HCT116 (cell line): ENCODE results near the gene ALOX15. TPM values are rescaled to one million over a fixed set of nuclear protein-coding genes. Genes with fewer than 3 reads are reported as not detected.
A peak's percentile ranks its signal among the peaks of the same experiment; 100 is the strongest.

Experiments used
- ATAC-seq: fragments of 200-7000 bp; cut with Tn5 transposase; 2 replicates; pipeline ENCODE4 v1.9.1; 2020; ENCODE audit warnings: mild to moderate bottlenecking, moderate library complexity
- BruUV-seq: library from RNA; stranded (reverse); fragments of 400-500 nt; replicated peaks from 2 replicates; lab custom pipeline; 2021; lab: Mats Ljungman, UMichigan
- CTCF ChIA-PET: fragments of 300-600 bp; sonication (Branson Sonifier 250); formaldehyde crosslinking; loops from one replicate; lab custom pipeline; 2021; ENCODE audit warnings: antibody characterized with exemption; lab: Charles Lee
- POLR2A ChIA-PET: fragments of 300-600, 350-600 bp; sonication (Branson Sonifier 250); formaldehyde crosslinking; loops from one replicate; lab custom pipeline; 2021; ENCODE audit warnings: antibody characterized with exemption; lab: Charles Lee
- RAD21 ChIA-PET, 2 experiments: fragments of 300-600 bp; sonication (Branson Sonifier 250); formaldehyde crosslinking; loops; one replicate each; lab custom pipeline; 2023; ENCODE audit warnings: low total read pairs in 2 of 2; ENCODE audit not compliant: uncharacterized antibody in 2 of 2, unreplicated experiment in 2 of 2, low non-redundant PET in 1 of 2; lab: Charles Lee
- DNase-seq: peaks from one replicate; pipeline ENCODE4 v3.0.0-alpha.2; 2010; ENCODE audit warnings: low read depth, low spot score
- H2AFZ ChIP-seq: fragments of 200-600 bp; shearing (Covaris generic), sonication (generic); 2 replicates; pipeline ENCODE4 v1.6.1; 2017; ENCODE audit warnings: low read depth, mixed run types, mixed read lengths, antibody characterized with exemption, low read length; ENCODE audit not compliant: poor library complexity, severe bottlenecking
- H3K27ac ChIP-seq: 2 replicates; pipeline ENCODE4 v1.5.1; 2012; ENCODE audit warnings: low read depth, low read length
- H3K27me3 ChIP-seq: fragments of 200-600 bp; sonication (generic); 2 replicates; pipeline ENCODE4 v1.6.1; 2016; ENCODE audit warnings: mixed run types, low read length, mixed read lengths; ENCODE audit not compliant: insufficient read depth
- H3K36me3 ChIP-seq, 2 experiments: fragments of 200-500 bp in 1 of 2; fragments of 200-600 bp in 1 of 2; sonication (Bioruptor generic) in 1 of 2; sonication (generic) in 1 of 2; 2 replicates each; pipeline versions ENCODE4 v1.5.1 to v1.6.1; 2014 to 2016; ENCODE audit warnings: low read length in 2 of 2, inconsistent platforms in 1 of 2, mixed read lengths in 1 of 2, mixed run types in 1 of 2; ENCODE audit not compliant: insufficient read depth in 2 of 2, control insufficient read depth in 1 of 2
- H3K4me1 ChIP-seq, 2 experiments: fragments of 200-600 bp in 1 of 2; sonication (generic) in 1 of 2; 2 replicates each; pipeline versions ENCODE4 v1.5.1 to v1.6.1; 2012 to 2017; ENCODE audit warnings: low read length in 2 of 2, inconsistent platforms in 1 of 2, mild to moderate bottlenecking in 1 of 2, mixed read lengths in 1 of 2, mixed run types in 1 of 2, moderate library complexity in 1 of 2; ENCODE audit not compliant: insufficient read depth in 2 of 2, control insufficient read depth in 1 of 2
- H3K4me2 ChIP-seq: fragments of 200-600 bp; sonication (generic); 2 replicates; pipeline ENCODE4 v1.6.1; 2017; ENCODE audit warnings: mixed run types, low read length, mixed read lengths
- H3K4me3 ChIP-seq, 2 experiments: fragments of 200-600 bp in 1 of 2; sonication (generic) in 1 of 2; replicated peaks in 1 of 2; 2 replicates each; pipeline ENCODE4 v1.5.1; 2011 to 2016; ENCODE audit warnings: low read length in 2 of 2, control low read depth in 1 of 2, low read depth in 1 of 2, mild to moderate bottlenecking in 1 of 2, mixed read lengths in 1 of 2, mixed run types in 1 of 2
- H3K79me2 ChIP-seq: fragments of 200-600 bp; sonication (generic); 2 replicates; pipeline ENCODE4 v1.6.1; 2017; ENCODE audit warnings: mild to moderate bottlenecking, mixed run types, low read length, moderate library complexity, mixed read lengths; ENCODE audit not compliant: insufficient read depth
- H3K9ac ChIP-seq: fragments of 200-600 bp; sonication (generic); 2 replicates; pipeline ENCODE4 v1.6.1; 2016; ENCODE audit warnings: low read length, mixed read lengths
- H3K9me2 ChIP-seq: fragments of 200-600 bp; sonication (generic), shearing (Covaris generic); 2 replicates; pipeline ENCODE4 v1.6.1; 2017; ENCODE audit warnings: mixed run types, mild to moderate bottlenecking, moderate library complexity; ENCODE audit not compliant: insufficient read depth
- H3K9me3 ChIP-seq, 2 experiments: fragments of 200-500 bp in 1 of 2; fragments of 200-600 bp in 1 of 2; sonication (Bioruptor generic) in 1 of 2; sonication (generic) in 1 of 2; 2 replicates each; pipeline ENCODE4 v1.6.1; 2014 to 2017; ENCODE audit warnings: low read length in 2 of 2, mixed read lengths in 2 of 2, inconsistent platforms in 1 of 2, low read depth in 1 of 2, mild to moderate bottlenecking in 1 of 2, mixed run types in 1 of 2, moderate library complexity in 1 of 2; ENCODE audit not compliant: control insufficient read depth in 1 of 2, insufficient read depth in 1 of 2
- H4K20me1 ChIP-seq: fragments of 200-600 bp; sonication (generic), shearing (Covaris generic); 2 replicates; pipeline ENCODE4 v1.6.1; 2017; ENCODE audit warnings: mixed run types, mild to moderate bottlenecking, moderate library complexity; ENCODE audit not compliant: insufficient read depth
- ATF3 ChIP-seq: IDR thresholded peaks from 2 replicates; pipeline ENCODE4 v1.6.1; 2012
- CBX3 ChIP-seq: IDR thresholded peaks from 2 replicates; pipeline ENCODE4 v1.6.1; 2012; ENCODE audit warnings: low read depth
- EGR1 ChIP-seq: IDR thresholded peaks from 2 replicates; pipeline ENCODE4 v1.6.1; 2012; ENCODE audit warnings: low read depth
- EZH2phosphoT487 ChIP-seq: fragments of 200-600 bp; IDR thresholded peaks from 2 replicates; pipeline ENCODE4 v1.6.1; 2018; ENCODE audit warnings: antibody characterized with exemption, borderline replicate concordance
- FOSL1 ChIP-seq: IDR thresholded peaks from 2 replicates; pipeline ENCODE4 v1.6.1; 2012; ENCODE audit warnings: low read depth
- JUND ChIP-seq: IDR thresholded peaks from 2 replicates; pipeline ENCODE4 v1.6.1; 2012
- MAX ChIP-seq: IDR thresholded peaks from 2 replicates; pipeline ENCODE4 v1.6.1; 2012
- POLR2A ChIP-seq: IDR thresholded peaks from 2 replicates; pipeline ENCODE4 v1.7.0; 2011; ENCODE audit warnings: borderline replicate concordance; ENCODE audit not compliant: insufficient read depth, insufficient read length; ENCODE audit errors: extremely low read depth
- POLR2AphosphoS5 ChIP-seq: IDR thresholded peaks from 2 replicates; pipeline ENCODE4 v1.6.1; 2011; ENCODE audit warnings: mild to moderate bottlenecking, low read depth, low read length, moderate library complexity
- RAD21 ChIP-seq: IDR thresholded peaks from 2 replicates; pipeline ENCODE4 v1.6.1; 2012; ENCODE audit warnings: low read depth, mild to moderate bottlenecking
- SIN3A ChIP-seq: IDR thresholded peaks from 2 replicates; pipeline ENCODE4 v1.6.1; 2012; ENCODE audit warnings: low read depth
- SP1 ChIP-seq: IDR thresholded peaks from 2 replicates; pipeline ENCODE4 v1.6.1; 2012; ENCODE audit warnings: low read depth
- SRF ChIP-seq: IDR thresholded peaks from 2 replicates; pipeline ENCODE4 v1.6.1; 2012; ENCODE audit warnings: low read depth
- TCF7L2 ChIP-seq: IDR thresholded peaks from 2 replicates; pipeline ENCODE4 v1.7.0; 2011; ENCODE audit warnings: borderline replicate concordance, inconsistent platforms; ENCODE audit not compliant: insufficient read depth, insufficient read length; ENCODE audit errors: extremely low read depth
- ZFX ChIP-seq: fragments of 450-650 bp; IDR thresholded peaks from 2 replicates; pipeline ENCODE4 v1.6.1; 2017
- ZNF274 ChIP-seq: fragments of 200-500 bp; sonication (Bioruptor generic); IDR thresholded peaks from 2 replicates; pipeline ENCODE4 v1.6.1; 2014; ENCODE audit warnings: mild to moderate bottlenecking, low read depth, low read length, inconsistent platforms
- intact Hi-C: fragments of 100-400 bp; cut with micrococcal nuclease; formaldehyde crosslinking; loops from 2 replicates; pipeline ENCODE4 v1.10.0; 2022
- total RNA-seq: library from RNA; stranded (reverse); gene quantifications from one replicate; pipeline ENCODE4 v1.2.1, GENCODE V29; 2021; ENCODE audit not compliant: unreplicated experiment
- TF ChIP-seq, protein P1 (sequence below), 3 experiments: fragments of 200-600 bp in 1 of 3; sonication (generic) in 1 of 3; IDR thresholded peaks in 2 of 3; conservative IDR thresholded peaks in 1 of 3; 2 replicates each; pipeline ENCODE4 v1.5.1; 2012 to 2017; ENCODE audit warnings: low read depth in 2 of 3, low read length in 2 of 3, antibody characterized with exemption in 1 of 3, borderline replicate concordance in 1 of 3, control low read depth in 1 of 3, mild to moderate bottlenecking in 1 of 3, mixed read lengths in 1 of 3, mixed run types in 1 of 3, moderate library complexity in 1 of 3; ENCODE audit not compliant: insufficient read depth in 1 of 3
- TF ChIP-seq, protein P2 (sequence below): IDR thresholded peaks from 2 replicates; pipeline ENCODE4 v1.6.1; 2011; ENCODE audit warnings: mild to moderate bottlenecking, low read length, moderate library complexity; ENCODE audit not compliant: insufficient replicate concordance; ENCODE audit errors: extremely low read depth

Gene ALOX15
- total RNA-seq, 1 experiment from 2014 or later, result 0.57 TPM

- TF ChIP-seq TCF7L2, result no peak
- TF ChIP-seq CBX3, result no peak
- TF ChIP-seq JUND, result peak; percentile 13; the same call in 1 of the 2 replicates
- no peak for TF ChIP-seq SRF
- no peak for TF ChIP-seq EGR1
- TF ChIP-seq SP1, result 0 out of 2 replicates have a peak, but pooled peaks have one; percentile 21
- TF ChIP-seq RAD21, result no peak
- TF ChIP-seq EZH2phosphoT487, result no peak
- no peak for TF ChIP-seq POLR2A
- no peak for TF ChIP-seq ATF3
- no peak for TF ChIP-seq ZFX
- TF ChIP-seq ZNF274, result no peak
- TF ChIP-seq FOSL1, result 0 out of 2 replicates have a peak, but pooled peaks have one; percentile 43
These were observed 38.2 kb upstream of the ALOX15 start (continued) for GRCh38 chr17:4679658-4680057.

GRCh38 chr17:4678448-4679026, 37.1 kb upstream of the ALOX15 start:
- ChIA-PET CTCF (no interaction called here), RAD21 (no interaction called here), POLR2A (no interaction called here)
- H2AFZ ChIP-seq, result no peak overlapping the region
- H3K36me3 ChIP-seq, result peaks cover 49 to 56% of the 10 kb centered on the region in 2 experiments; a peak in 3 of 4 replicates
- no peaks in the 10 kb centered on the region for H3K9me3 ChIP-seq
- no peak overlapping the region for H3K4me3 ChIP-seq
- TF ChIP-seq POLR2AphosphoS5, result no peak
- TF ChIP-seq RAD21, result no peak
- peak; percentile 45; the same call in 1 of the 2 replicates for TF ChIP-seq MAX
- TF ChIP-seq SIN3A, result no peak
- no peak for TF ChIP-seq POLR2A
- TF ChIP-seq FOSL1, result peak; percentile 50; the same call in 1 of the 2 replicates
- peak; percentile 53; the same call in 1 of the 2 replicates for TF ChIP-seq SP1
- no peak for TF ChIP-seq SRF
- TF ChIP-seq JUND, result peak; percentile 32; the same call in 1 of the 2 replicates
- TF ChIP-seq, protein P1, sequence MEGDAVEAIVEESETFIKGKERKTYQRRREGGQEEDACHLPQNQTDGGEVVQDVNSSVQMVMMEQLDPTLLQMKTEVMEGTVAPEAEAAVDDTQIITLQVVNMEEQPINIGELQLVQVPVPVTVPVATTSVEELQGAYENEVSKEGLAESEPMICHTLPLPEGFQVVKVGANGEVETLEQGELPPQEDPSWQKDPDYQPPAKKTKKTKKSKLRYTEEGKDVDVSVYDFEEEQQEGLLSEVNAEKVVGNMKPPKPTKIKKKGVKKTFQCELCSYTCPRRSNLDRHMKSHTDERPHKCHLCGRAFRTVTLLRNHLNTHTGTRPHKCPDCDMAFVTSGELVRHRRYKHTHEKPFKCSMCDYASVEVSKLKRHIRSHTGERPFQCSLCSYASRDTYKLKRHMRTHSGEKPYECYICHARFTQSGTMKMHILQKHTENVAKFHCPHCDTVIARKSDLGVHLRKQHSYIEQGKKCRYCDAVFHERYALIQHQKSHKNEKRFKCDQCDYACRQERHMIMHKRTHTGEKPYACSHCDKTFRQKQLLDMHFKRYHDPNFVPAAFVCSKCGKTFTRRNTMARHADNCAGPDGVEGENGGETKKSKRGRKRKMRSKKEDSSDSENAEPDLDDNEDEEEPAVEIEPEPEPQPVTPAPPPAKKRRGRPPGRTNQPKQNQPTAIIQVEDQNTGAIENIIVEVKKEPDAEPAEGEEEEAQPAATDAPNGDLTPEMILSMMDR (IDR thresholded peaks at IDR 0.05 in 2 of 3, conservative IDR thresholded peaks at IDR 0.05 in 1 of 3; ENCODE audit: borderline replicate concordance in 1 of 3, insufficient read depth in 1 of 3, low read depth in 2 of 3, low read length in 2 of 3), result no peak
- TF ChIP-seq, protein P2, sequence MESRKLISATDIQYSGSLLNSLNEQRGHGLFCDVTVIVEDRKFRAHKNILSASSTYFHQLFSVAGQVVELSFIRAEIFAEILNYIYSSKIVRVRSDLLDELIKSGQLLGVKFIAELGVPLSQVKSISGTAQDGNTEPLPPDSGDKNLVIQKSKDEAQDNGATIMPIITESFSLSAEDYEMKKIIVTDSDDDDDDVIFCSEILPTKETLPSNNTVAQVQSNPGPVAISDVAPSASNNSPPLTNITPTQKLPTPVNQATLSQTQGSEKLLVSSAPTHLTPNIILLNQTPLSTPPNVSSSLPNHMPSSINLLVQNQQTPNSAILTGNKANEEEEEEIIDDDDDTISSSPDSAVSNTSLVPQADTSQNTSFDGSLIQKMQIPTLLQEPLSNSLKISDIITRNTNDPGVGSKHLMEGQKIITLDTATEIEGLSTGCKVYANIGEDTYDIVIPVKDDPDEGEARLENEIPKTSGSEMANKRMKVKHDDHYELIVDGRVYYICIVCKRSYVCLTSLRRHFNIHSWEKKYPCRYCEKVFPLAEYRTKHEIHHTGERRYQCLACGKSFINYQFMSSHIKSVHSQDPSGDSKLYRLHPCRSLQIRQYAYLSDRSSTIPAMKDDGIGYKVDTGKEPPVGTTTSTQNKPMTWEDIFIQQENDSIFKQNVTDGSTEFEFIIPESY, result no peak
- TF ChIP-seq TCF7L2, result no peak
- 0 out of 2 replicates have a peak, but pooled peaks have one; percentile 14 for TF ChIP-seq CBX3
- DNase-seq (peak; percentile 61), ATAC-seq (peak; percentile 79)
- intact Hi-C loops, result no loop called here
- H3K27me3 ChIP-seq, result no peaks in the 10 kb centered on the region
- H3K9me2 ChIP-seq, result no peaks in the 10 kb centered on the region
- H3K4me1 ChIP-seq, result peaks cover 24 to 36% of the 10 kb centered on the region in 2 experiments
- peaks cover 6% of the 10 kb centered on the region; the same call in 1 of the 2 replicates for H4K20me1 ChIP-seq
- H3K4me2 ChIP-seq, result peak overlapping the region; percentile 46
- peaks cover 11% of the 10 kb centered on the region; the same call in 1 of the 2 replicates for H3K79me2 ChIP-seq
- no TSS peak for BruUV-seq
- peak overlapping the region; percentile 29; the same call in 1 of the 2 replicates for H3K27ac ChIP-seq
- H3K9ac ChIP-seq, result 0 out of 2 replicates have a peak overlapping the region, but pooled peaks have one; percentile 21
